Measurements from ENCODE around the gene CEP97.
"Not testable (repeated sequence)": the region's sequence is repeated elsewhere in the genome, so short reads cannot be mapped to it uniquely, and the experiment has no call there.

The CEP97 gene, protein sequence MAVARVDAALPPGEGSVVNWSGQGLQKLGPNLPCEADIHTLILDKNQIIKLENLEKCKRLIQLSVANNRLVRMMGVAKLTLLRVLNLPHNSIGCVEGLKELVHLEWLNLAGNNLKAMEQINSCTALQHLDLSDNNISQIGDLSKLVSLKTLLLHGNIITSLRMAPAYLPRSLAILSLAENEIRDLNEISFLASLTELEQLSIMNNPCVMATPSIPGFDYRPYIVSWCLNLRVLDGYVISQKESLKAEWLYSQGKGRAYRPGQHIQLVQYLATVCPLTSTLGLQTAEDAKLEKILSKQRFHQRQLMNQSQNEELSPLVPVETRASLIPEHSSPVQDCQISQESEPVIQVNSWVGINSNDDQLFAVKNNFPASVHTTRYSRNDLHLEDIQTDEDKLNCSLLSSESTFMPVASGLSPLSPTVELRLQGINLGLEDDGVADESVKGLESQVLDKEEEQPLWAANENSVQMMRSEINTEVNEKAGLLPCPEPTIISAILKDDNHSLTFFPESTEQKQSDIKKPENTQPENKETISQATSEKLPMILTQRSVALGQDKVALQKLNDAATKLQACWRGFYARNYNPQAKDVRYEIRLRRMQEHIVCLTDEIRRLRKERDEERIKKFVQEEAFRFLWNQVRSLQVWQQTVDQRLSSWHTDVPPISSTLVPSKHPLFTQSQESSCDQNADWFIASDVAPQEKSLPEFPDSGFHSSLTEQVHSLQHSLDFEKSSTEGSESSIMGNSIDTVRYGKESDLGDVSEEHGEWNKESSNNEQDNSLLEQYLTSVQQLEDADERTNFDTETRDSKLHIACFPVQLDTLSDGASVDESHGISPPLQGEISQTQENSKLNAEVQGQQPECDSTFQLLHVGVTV

DNA sequence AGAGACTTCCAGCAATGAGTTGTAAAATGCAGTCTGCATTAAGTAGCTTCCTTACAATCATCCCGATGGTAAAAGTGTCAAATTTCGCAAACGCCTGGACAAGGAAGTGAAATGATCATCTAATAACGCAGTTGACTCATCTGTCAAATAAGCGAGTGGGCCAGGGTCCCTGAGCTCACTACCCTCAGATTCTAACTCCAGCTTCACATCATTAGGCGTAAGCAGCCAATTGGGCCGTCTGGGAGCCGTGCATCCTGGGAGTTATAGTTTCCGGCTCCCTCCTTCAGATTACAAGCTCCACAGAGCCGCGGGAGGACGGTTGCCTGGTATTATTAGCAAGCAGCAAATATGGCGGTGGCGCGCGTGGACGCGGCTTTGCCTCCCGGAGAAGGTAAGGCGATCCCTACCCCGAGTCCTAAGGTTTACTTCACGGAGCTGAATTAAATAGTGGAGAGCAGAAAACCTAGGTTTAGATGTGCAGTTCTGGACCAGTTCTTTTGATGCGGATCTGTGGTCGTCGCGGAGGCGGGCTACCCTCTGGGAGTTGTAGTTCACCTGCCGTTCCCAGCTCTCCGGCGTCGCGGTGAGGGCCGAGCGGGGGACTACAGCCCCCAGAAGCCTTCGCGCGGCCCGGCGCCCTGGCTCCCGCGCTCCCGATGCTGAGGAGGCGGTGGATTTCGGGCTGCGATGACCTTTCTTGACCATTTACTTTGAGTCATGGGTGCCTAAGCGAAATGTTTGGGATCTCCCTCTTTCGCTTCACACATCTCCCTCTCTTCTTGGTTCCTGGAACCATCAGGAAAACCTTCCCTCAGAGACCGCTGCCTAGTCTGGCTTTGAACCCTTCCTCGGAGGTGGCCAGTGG, at the start of gene CEP97:
Gene CEP97 (plus strand): TSS at position 286 of the 865 bp plus-strand sequence. CDS start 63 bp downstream, at position 349.
- peak; percentile 80 for DNase-seq (ENCODE audit: low read depth)

DNA sequence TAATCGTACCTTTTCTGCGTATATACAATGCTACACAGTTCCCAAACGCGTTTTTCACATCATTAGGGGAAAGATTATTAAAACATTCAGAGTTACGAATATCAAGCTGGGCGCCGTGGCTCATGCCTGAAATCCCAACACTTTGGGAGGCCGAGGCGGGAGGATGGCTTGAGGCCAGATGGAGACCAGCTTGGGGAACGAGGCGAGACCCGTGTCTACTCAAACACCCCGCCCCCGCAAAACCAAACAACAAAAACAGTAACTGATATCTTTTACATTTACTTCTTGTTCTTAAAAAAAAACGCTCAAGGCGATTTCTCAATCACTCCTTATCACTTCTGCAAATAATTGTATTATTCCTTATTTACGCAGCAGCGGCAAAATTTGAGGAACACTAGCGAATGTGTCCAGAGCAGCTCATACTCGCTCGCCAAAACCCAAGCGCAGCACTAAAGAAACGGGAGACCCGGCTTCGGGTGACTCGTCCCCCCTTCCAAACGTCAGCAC, 48.7 kb upstream of the CEP97 start:
- DNase-seq (ENCODE audit: low read depth): no peak

DNA sequence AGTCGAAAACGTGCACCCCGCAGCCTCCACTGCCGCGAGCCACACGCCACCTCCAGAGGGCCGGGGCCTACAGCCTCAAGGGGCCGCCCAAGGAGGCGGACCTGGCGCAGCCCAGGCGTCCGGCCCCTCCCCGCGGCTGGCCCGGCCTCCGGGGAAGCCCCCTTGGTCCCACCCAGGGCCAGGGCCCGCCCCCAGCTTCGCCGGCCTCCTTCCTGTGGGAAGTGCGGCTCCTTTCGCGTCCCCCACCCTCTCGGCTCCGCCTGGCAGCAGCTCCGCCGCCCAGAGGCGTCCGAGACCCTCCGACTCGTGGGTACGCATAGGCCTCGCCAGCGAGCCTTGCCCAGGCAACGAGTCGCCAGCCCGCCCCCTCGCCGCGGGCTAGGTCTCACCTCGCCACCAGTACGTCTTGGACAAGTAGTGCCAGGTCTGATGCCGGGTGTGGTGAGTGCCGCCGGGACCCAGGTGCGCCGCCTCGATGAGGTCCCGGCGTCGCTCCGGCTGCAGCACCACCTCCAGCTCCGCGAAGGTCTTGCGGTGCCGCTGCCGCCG, 48.1 kb upstream of the CEP97 start:
- DNase-seq (ENCODE audit: low read depth): peak; percentile 86

DNA sequence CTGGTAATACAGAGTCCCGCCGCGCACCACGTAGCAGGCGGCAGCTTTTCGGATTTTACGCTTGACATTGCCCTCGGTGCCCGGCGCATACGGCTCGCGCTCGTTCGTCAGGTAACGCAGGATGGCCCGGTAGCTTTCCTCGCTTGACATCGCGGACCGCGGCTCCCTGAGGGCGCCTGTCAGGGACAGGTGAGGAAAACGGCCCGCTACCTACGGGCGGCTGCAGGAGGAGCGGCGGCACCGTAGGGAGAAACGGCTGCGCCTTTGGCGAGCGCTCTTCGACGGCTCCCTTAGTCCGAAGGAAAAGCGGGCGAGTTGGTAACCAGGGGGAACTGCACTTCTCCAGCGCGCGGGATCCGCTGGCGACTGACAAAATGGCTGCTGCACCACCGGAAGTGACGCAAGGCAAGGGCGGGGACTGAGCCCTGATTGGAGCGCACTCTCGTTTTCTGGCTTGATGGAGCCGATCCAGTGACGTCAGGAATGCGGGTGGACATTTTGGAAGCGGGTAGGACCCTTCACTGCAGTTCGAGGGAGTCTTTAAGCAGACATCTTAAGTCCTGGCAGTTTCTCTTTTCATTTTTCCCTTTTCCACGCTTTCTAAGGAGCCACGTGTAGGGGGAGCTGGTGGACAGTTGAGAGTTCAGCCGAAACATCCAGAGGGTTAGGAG, 47.5 kb upstream of the CEP97 start, which contains the start of gene ZBTB11:
Gene ZBTB11 (minus strand): TSS at position 368 of the 671 bp plus-strand sequence. CDS start 218 bp downstream, at position 150.
- peak; percentile 99 for DNase-seq (ENCODE audit: low read depth)

DNA sequence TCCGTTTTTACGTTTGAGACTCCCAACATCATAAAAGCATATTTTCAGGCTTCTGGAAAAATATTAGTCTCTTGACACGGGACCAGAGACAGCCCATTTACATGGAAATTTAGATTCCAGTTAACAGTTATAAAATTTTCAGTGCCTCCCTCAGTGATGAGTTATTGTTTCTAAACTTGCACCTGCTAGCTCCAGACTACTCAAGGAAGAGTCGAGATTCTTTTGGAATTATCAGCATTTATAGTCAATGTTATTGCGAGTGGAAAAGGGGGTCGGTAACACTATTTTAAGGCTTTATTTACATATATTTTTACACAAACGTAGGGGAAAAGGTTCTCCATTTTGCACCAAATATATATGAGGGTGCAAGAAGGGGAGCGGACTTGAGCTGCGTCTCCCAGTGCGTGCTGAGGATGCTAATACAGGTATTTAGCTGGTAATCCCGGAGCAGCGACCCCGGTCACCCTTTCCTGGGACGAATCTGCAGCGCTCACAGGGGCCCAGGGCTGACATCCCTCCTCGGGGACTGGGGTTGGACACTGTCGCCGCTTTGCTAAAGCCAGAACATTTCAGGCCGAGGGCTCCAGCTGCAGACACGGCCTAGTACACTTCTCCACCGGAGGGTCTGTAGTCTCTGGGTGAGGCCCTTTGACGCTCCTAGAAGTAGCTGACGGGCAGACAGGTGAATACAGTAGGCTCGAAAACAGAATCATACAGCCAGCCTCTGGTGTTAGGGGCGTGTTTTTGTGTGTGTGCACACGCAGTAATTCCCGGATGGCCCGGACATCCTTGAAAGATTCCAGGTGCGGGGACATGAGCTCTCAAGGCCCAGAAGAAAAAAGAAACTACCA, 46.8 kb upstream of the CEP97 start:
- DNase-seq (ENCODE audit: low read depth): no peak

DNA sequence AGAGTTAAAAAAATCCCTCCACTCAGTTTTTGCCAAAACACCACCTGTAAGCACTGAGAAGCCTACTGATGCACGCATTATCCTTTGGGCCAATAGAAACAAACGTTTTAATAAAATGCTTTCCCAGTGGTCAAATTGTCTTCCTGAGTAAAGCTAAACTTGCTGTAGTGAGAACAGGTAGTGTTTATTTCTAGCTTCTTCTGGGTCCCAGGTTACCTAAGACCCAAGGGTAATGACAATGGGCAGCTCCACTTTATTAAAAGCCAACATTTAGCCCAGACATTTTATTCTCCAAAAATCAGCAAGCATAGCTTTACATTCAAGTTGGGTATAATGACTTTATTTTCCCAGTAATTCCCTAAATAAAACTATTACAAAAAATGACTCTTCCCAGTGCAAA, 45.6 kb upstream of the CEP97 start:
- not testable (repeated sequence) for DNase-seq (ENCODE audit: low read depth)

DNA sequence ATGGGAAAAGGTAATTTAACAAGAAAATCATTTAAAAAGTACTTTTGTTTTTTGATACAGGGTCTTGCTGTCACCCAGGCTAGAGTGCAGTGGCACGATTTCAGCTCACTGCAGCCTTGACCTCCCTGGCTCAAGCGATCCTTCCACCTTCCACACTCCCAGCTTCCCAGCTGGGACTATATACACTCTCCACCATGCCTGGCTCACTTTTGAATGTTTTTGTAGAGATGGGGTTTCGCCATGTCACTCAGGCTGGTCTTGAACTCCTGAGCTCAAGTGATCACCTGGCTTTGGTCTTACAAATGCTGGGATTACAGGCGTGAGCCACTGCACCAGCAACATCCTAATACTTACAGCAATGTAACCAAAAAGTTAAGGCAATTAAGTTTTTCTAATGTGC, 43.9 kb upstream of the CEP97 start:
- DNase-seq (ENCODE audit: low read depth): no peak

DNA sequence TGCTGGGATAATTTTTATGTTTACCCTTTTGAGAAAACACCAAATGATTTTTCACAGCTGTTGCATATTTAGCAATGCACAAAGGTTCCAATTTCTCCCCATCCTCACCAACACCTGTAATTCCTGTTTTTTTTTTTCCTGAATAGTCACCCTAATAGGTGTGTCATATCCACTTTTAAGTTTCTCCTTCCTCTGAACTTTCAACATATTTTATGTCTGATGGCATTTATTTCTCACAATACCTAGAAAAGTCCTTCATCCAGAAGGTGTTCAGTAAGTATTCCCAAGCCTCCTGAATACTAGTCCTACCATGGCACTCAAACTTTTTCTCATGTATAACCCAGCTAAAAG, 39.4 kb upstream of the CEP97 start:
- no peak for DNase-seq (ENCODE audit: low read depth)

DNA sequence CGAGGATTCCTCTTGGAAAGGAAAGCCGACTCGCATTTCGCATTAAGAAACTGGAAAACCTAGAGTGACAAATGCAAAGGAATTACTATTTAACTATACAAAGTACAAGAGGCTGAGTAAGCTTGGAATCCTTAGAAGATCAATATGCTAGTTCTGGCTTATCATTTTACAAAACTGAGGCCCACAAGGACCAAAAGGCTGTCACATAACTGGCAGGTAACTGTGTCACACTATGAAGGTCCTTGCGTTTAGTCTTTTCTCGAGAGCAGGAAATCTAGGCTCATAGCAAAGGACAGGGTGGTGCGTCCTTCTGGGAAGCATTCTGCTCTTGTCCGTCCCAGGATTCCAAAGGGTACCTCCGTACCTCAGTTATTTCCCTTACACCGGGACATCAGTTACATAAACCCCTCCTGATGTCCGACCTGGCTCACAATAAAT, 38.5 kb upstream of the CEP97 start:
- DNase-seq (ENCODE audit: low read depth): no peak

DNA sequence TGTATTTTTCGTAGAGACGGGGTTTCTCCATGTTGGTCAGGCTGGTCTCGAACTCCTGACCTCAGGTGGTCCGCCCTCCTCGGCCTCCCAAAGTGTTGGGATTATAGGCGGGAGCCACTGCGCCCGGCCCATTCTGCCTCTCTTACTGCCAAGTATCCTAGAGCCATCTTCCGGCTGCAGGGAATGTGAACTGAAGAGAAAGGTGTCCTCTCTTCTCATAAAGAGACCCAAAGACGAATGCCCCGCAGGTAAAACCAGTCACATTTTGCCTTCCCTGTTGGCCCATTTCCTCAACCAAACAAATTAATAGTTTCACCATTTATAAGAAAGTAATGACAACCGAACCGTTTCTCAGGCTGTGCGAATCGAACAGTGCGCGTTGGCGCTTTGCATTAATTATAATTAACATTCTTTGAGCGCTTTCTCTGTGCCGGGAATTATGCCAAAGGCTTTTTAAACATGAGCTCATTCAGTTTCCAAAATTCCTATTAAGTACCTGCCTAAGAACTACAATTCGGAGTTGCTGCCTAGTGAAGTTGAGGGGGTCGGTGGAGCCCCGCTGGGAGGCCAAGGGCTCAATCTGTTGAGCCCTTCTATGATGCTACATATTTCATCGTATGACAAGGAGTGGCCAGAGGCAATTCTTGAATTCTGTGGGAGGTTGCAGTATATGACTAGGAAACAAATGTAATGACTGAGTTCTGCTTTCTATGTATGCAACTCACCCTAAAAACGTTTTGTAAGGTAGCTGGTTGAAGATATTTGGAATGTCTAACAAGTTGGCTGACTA, 37.1 kb upstream of the CEP97 start:
- DNase-seq (ENCODE audit: low read depth): no peak

DNA sequence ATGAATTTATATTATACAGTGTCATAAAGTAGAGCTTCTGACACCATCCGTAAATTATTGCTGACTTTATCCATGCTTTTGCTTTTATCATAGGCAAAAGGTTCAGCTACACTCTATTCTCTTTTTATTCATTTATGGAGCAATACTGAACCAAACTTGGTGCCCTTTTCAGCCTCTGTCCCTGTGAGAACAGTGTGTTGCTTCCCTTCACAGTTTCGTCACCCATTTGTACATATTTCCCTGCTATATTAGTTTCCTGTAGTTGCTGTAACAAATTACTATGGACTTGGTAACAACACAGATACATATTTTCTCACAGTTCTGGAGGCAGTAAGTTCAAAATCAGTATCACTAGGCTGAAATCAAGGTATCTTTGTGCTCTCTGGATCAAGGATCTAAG, 35.1 kb upstream of the CEP97 start:
- DNase-seq (ENCODE audit: low read depth): no peak

DNA sequence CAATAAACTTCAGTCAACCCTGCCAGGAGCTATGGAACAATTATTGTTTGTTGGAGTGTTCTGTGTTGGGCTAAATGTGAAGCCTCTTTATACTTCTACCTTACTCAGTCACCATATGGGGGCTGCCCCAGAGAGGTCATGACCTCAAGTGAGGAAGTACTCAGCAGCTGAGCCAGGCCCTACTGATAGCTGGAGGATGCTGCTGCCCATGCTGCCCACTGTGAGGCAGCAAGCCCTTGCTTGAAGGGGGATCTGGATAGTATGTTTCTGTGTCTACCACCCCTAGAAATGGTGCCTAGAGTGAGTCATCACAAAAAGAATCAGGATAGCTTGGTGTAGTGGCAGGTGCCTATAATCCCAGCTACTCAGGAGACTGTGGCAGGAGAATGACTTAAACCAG, 33.4 kb upstream of the CEP97 start:
- DNase-seq (ENCODE audit: low read depth): no peak

DNA sequence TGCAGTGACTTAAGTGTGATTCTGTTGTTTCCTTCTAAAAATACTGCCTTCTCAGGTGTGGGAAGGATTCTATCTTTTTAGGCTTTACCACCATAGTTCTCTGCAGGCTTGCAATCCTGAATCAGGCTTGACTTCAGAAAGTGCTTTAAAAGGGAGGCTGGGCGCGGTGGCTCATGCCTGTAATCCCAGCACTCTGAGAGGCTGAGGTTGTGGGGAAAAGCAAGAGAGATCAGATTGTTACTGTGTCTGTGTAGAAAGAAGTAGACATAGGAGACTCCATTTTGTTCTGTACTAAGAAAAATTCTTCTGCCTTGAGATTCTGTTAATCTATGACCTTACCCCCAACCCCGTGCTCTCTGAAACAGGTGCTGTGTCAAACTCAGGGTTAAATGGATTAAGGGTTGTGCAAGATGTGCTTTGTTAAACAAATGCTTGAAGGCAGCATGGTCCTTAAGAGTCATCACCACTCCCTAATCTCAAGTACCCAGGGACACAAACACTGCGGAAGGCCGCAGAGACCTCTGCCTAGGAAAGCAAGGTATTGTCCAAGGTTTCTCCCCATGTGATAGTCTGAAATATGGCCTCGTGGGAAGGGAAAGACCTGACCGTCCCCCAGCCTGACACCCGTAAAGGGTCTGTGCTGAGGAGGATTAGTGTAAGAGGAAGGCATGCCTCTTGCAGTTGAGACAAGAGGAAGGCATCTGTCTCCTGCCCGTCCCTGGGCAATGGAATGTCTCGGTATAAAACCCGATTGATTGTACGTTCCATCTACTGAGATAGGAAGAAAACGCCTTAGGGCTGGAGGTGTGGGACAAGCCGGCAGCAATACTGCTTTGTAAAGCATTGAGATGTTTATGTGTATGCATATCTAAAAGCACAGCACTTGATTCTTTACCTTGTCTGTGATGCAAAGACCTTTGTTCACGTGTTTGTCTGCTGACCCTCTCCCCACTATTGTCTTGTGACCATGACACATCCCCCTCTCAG, 32.4 kb upstream of the CEP97 start:
- DNase-seq (ENCODE audit: low read depth): not testable (repeated sequence)

DNA sequence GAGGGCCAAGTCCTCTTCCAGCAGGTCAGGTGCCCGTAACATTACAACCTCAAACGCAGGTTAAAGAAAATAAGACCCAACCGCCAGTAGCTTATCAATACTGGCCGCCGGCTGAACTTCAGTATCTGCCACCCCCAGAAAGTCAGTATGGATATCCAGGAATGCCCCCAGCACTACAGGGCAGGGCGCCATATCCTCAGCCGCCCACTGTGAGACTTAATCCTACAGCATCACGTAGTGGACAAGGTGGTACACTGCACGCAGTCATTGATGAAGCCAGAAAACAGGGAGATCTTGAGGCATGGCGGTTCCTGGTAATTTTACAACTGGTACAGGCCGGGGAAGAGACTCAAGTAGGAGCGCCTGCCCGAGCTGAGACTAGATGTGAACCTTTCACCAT, 30.9 kb upstream of the CEP97 start:
- not testable (repeated sequence) for DNase-seq (ENCODE audit: low read depth)

DNA sequence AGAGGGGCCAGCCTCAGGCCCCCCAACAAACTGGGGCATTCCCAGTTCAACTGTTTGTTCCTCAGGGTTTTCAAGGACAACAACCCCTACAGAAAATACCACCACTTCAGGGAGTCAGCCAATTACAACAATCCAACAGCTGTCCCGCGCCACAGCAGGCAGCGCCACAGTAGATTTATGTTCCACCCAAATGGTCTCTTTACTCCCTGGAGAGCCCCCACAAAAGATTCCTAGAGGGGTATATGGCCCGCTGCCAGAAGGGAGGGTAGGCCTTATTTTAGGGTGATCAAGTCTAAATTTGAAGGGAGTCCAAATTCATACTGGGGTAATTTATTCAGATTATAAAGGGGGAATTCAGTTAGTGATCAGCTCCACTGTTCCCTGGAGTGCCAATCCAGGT, 29.6 kb upstream of the CEP97 start:
- DNase-seq (ENCODE audit: low read depth): not testable (repeated sequence)

DNA sequence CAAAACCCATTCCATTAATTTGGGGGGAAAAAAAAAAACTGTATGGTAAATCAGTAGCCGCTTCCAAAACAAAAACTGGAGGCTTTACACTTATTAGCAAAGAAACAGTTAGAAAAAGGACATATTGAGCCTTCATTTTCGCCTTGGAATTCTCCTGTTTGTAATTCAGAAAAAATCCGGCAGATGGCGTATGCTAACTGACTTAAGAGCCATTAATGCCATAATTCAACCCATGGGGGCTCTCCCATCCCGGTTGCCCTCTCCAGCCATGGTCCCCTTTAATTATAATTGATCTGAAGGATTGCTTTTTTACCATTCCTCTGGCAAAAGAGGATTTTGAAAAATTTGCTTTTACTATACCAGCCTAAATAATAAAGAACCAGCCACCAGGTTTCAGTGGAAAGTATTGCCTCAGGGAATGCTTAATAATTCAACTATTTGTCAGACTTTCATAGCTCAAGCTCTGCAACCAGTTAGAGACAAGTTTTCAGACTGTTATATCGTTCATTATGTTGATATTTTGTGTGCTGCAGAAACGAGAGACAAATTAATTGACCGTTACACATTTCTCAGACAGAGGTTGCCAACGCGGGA, 28.5 kb upstream of the CEP97 start:
- DNase-seq (ENCODE audit: low read depth): no peak
